Panc1 (cell line): ENCODE results near the gene TP53BP2. TPM values are rescaled to one million over a fixed set of nuclear protein-coding genes. Genes with fewer than 3 reads are reported as not detected.

ENCODE experiments used
- ATAC-seq: fragments of 200-7000 bp; cut with Tn5 transposase; 2 replicates; pipeline ENCODE4 v1.9.1; 2020; ENCODE audit warnings: mild to moderate bottlenecking, moderate library complexity
- BruUV-seq: library from RNA; stranded (reverse); fragments of 400-500 nt; replicated peaks from 2 replicates; lab custom pipeline; 2021; lab: Mats Ljungman, UMichigan
- CTCF ChIA-PET: fragments of 300-600 bp; sonication (Branson Sonifier 250); formaldehyde crosslinking; loops from one replicate; lab custom pipeline; 2022; ENCODE audit warnings: antibody characterized with exemption; lab: Charles Lee
- POLR2A ChIA-PET: fragments of 300-600 bp; sonication (Branson Sonifier 250); formaldehyde crosslinking; loops from one replicate; lab custom pipeline; 2022; ENCODE audit warnings: antibody characterized with exemption; lab: Charles Lee
- DNase-seq: peaks from one replicate; pipeline ENCODE4 v3.0.0-alpha.2; 2010; ENCODE audit warnings: low read depth, low spot score
- H3K27ac ChIP-seq: 2 replicates; pipeline ENCODE4 v1.5.1; 2011; ENCODE audit warnings: mild to moderate bottlenecking, low read length, inconsistent platforms
- H3K27me3 ChIP-seq: fragments of 200-500 bp; sonication (Bioruptor generic); 2 replicates; pipeline ENCODE4 v1.6.0; 2014; ENCODE audit warnings: low read length, inconsistent platforms; ENCODE audit not compliant: control insufficient read depth, insufficient read depth
- H3K36me3 ChIP-seq: fragments of 200-500 bp; sonication (Bioruptor generic); 2 replicates; pipeline ENCODE4 v1.5.1; 2014; ENCODE audit warnings: inconsistent platforms, mild to moderate bottlenecking, low read length, moderate library complexity; ENCODE audit not compliant: control insufficient read depth, insufficient read depth
- H3K4me1 ChIP-seq: 2 replicates; pipeline ENCODE4 v1.5.1; 2011; ENCODE audit warnings: inconsistent platforms, mild to moderate bottlenecking, low read length, moderate library complexity; ENCODE audit not compliant: control insufficient read depth, insufficient read depth
- H3K4me3 ChIP-seq, 2 experiments: 2 replicates each; pipeline ENCODE4 v1.5.1; 2011 to 2012; ENCODE audit warnings: low read depth in 2 of 2, low read length in 2 of 2, mild to moderate bottlenecking in 2 of 2, inconsistent platforms in 1 of 2, moderate library complexity in 1 of 2
- H3K9me3 ChIP-seq: fragments of 200-500 bp; sonication (Bioruptor generic); 2 replicates; pipeline ENCODE4 v1.5.1; 2014; ENCODE audit warnings: low read depth, mild to moderate bottlenecking, inconsistent platforms, low read length, moderate library complexity; ENCODE audit not compliant: control insufficient read depth, insufficient read depth
- CTCF ChIP-seq: fragments of 450-650 bp; IDR thresholded peaks from 2 replicates; pipeline ENCODE4 v1.5.1; 2017; ENCODE audit warnings: mild to moderate bottlenecking
- POLR2AphosphoS5 ChIP-seq: IDR thresholded peaks from 2 replicates; pipeline ENCODE4 v1.6.1; 2012; ENCODE audit warnings: mild to moderate bottlenecking, low read depth, low read length, moderate library complexity
- REST ChIP-seq, 2 experiments: IDR thresholded peaks; 2 replicates each; pipeline ENCODE4 v1.6.1; 2011 to 2012; ENCODE audit warnings: low read depth in 2 of 2, control low read depth in 1 of 2, low read length in 1 of 2, mild to moderate bottlenecking in 1 of 2, moderate library complexity in 1 of 2; ENCODE audit not compliant: insufficient read depth in 1 of 2
- SIN3A ChIP-seq: IDR thresholded peaks from 2 replicates; pipeline ENCODE4 v1.6.1; 2012; ENCODE audit warnings: low read depth, mild to moderate bottlenecking, low read length, moderate library complexity, borderline replicate concordance; ENCODE audit not compliant: insufficient read depth
- TCF7L2 ChIP-seq: IDR thresholded peaks from 2 replicates; pipeline ENCODE4 v1.6.1; 2011; ENCODE audit warnings: mild to moderate bottlenecking, low read depth, low read length, inconsistent platforms
- in situ Hi-C: cut with HindIII; loops from 2 replicates; pipeline ENCODE4 v1.10.0; 2016; ENCODE audit warnings: low sequenced_read_pairs, low pct_unique_long_range_greater_than_20kb
- intact Hi-C: fragments of 100-400 bp; cut with micrococcal nuclease; formaldehyde crosslinking; loops from one replicate; pipeline ENCODE4 v1.10.0; 2022; ENCODE audit not compliant: unreplicated experiment
- total RNA-seq: library from RNA; stranded (reverse); gene quantifications from one replicate; pipeline ENCODE4 v1.2.1, GENCODE V29; 2021; ENCODE audit not compliant: unreplicated experiment

The TP53BP2 gene
- total RNA-seq, 1 experiment from 2014 or later: 51.4 TPM

GRCh38 chr1:223774134-223774814 is 71.5 kb downstream of the TP53BP2 start:
- Histone ChIP-seq H3K27me3 (no peaks in the 10 kb centered on the region), H3K4me3 (no peak overlapping the region), H3K27ac (peak overlapping the region; percentile 80; the same call in 1 of the 2 replicates), H3K9me3 (no peaks in the 10 kb centered on the region), H3K36me3 (peaks cover 14% of the 10 kb centered on the region; the same call in 1 of the 2 replicates), H3K4me1 (peaks cover 54% of the 10 kb centered on the region)
- no peak for DNase-seq
- in situ Hi-C loops: no loop called here
- POLR2A ChIA-PET: interaction anchor here (0.7 kb wide), 1 partner anchor 1854 kb away, joined by 4 read pairs; no protein-coding TSS in a partner anchor
- BruUV-seq: TSS peak; percentile 46
- CTCF ChIA-PET: no interaction called here
- intact Hi-C loops: no loop called here
- TF ChIP-seq TCF7L2: no peak
- TF ChIP-seq SIN3A: no peak
- TF ChIP-seq POLR2AphosphoS5: no peak
- no peak for TF ChIP-seq CTCF
- no peak for TF ChIP-seq REST (IDR thresholded peaks at IDR 0.05; ENCODE audit: insufficient read depth in 1 of 2, low read depth in 2 of 2, low read length in 1 of 2)
- no peak for ATAC-seq

GRCh38 chr1:223772771-223773160 is 73.0 kb downstream of the TP53BP2 start:
- in situ Hi-C loops: no loop called here
- Histone ChIP-seq H3K27me3 (no peaks in the 10 kb centered on the region), H3K4me1 (peaks cover 54% of the 10 kb centered on the region), H3K4me3 (no peak overlapping the region), H3K27ac (peak overlapping the region; percentile 88), H3K36me3 (peaks cover 14% of the 10 kb centered on the region; the same call in 1 of the 2 replicates), H3K9me3 (no peaks in the 10 kb centered on the region)
- no TSS peak for BruUV-seq
- DNase-seq (no peak), ATAC-seq (no peak)
- ChIA-PET POLR2A (interaction anchor here (0.5 kb wide), 1 partner anchor 152 kb away, joined by 8 read pairs; no protein-coding TSS in a partner anchor), CTCF (no interaction called here)
- intact Hi-C loops: no loop called here
- TF ChIP-seq TCF7L2: no peak
- TF ChIP-seq SIN3A: no peak
- no peak for TF ChIP-seq REST (IDR thresholded peaks at IDR 0.05; ENCODE audit: insufficient read depth in 1 of 2, low read depth in 2 of 2, low read length in 1 of 2)
- TF ChIP-seq CTCF: no peak
- TF ChIP-seq POLR2AphosphoS5: no peak
